ENCODE measurements around the gene HAPLN2.
"Not testable (repeated sequence)": the region's sequence is repeated elsewhere in the genome, so short reads cannot be mapped to it uniquely, and the experiment has no call there.

HAPLN2 gene

GRCh38 chr1:156622581-156623297 lies 3.5 kb downstream of the HAPLN2 start:
- DNase-seq (ENCODE audit: low spot score): no peak

DNA sequence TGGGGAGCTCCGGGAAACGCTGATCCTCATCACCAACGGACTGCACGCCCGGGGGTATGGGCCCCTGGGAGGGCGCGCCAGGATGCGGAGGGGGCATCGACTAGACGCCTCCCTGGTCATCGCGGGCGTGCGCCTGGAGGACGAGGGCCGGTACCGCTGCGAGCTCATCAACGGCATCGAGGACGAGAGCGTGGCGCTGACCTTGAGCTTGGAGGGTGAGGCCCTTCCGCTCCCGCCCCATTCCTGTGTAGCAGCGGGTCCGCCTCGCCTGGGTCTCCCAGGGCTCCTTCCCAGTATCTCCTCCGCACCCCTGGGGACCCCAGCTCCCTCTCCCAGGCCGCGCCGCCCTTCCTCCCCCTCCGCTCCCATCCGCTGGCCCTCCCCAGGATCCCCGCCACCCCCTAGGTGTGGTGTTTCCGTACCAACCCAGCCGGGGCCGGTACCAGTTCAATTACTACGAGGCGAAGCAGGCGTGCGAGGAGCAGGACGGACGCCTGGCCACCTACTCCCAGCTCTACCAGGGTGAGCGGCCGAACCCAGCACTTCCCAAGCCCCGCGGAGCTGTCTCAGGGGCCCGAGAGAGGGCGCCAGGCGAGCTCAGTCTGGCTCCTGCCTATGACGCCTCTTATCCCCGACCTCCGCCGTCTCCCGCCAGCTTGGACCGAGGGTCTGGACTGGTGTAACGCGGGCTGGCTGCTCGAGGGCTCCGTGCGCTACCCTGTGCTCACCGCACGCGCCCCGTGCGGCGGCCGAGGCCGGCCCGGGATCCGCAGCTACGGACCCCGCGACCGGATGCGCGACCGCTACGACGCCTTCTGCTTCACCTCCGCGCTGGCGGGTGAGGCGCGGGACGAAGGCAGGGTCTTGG lies 5.0 kb downstream of the HAPLN2 start:
- peak; percentile 56 for DNase-seq (ENCODE audit: low spot score)

GRCh38 chr1:156624814-156625435 lies 5.7 kb downstream of the HAPLN2 start:
- no peak for DNase-seq (ENCODE audit: low spot score)

GRCh38 chr1:156625436-156626078 lies 6.3 kb downstream of the HAPLN2 start:
- DNase-seq (ENCODE audit: low spot score): peak; percentile 41

- no peak for DNase-seq (ENCODE audit: low spot score)
Measured at GRCh38 chr1:156626079-156626438, 6.8 kb downstream of the HAPLN2 start.

GRCh38 chr1:156627313-156627880 lies 8.2 kb downstream of the HAPLN2 start:
- peak; percentile 68 for DNase-seq (ENCODE audit: low spot score)

DNA sequence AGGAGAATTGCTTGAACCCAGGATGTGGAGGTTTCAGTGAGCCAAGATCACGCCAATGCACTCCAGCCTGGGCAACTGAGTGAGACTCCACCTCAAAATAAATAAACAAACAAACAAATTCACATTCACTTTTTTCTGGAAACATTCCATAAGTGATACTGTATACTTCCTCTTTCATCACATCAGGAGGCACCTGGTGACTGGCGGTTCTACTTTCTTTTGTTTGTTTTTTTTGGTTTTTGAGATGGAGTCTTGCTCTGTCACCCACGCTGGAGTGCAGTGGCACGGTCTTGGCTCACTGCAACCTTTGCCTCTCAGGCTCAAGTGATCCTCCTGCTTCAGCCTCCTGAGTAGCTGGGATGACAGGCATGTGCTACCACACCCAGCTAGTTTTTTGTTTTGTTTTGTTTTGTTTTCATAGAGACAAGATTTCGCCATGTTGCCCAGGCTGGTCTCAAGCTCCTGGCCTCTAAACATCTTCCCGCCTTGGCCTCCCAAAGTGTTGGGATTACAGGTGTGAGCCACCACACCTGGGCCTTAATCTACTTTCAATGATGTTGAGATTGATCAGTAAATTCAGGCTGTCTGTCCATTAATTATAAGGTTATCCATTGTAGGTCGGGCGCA lies 10.7 kb downstream of the HAPLN2 start:
- DNase-seq (ENCODE audit: low spot score): no peak

GRCh38 chr1:156631152-156631551 lies 11.9 kb downstream of the HAPLN2 start:
- DNase-seq (ENCODE audit: low spot score): not testable (repeated sequence)

DNA sequence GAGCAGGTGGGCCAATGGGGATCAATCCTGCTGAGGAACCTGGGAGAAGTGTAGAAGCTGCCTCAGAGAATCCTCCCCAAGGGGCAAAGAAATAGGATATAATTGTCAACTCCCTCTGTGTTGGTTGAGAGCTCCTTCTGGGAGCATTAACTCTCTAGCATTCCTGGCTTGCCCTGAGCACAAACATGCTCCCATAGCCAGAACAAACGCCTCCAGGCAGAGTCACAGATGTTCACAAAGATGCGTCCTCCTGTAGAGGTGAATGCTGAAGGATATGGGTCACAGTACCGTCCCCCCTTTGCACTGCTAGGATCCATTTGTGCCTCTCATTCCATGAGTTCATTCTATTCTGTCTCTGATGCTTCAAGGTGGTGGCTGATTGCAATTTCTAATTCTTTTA lies 13.1 kb downstream of the HAPLN2 start:
- no peak for DNase-seq (ENCODE audit: low spot score)

GRCh38 chr1:156638189-156638985 lies 19.2 kb downstream of the HAPLN2 start:
- no peak for DNase-seq (ENCODE audit: low spot score)

DNA sequence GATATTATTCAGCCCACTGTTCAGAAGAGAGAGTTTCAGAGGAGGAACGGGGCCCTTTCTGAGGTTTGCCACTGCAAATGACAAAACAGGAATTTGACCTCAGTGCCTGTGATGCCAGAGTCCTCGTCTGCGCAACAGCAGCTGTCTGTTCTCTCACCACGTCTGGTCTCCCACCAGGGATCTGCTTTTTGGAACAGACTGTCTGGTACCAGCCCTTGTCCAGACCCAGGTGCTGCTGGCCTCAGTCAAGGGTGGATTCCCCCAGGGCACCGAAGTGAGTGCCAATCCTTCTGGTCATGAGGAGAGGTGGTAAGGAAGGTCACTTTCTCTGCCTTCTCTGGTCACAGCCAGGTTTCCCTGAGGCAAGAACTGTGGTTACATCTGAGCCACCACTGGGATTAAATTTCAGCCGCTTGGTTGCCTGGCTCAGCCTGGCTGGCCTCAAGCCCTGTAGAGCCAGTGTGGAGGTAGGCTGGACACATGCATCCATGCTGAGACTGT lies 20.4 kb downstream of the HAPLN2 start:
- peak; percentile 45 for DNase-seq (ENCODE audit: low spot score)

- no peak for DNase-seq (ENCODE audit: low spot score)
Measured at GRCh38 chr1:156640842-156641706, 21.9 kb downstream of the HAPLN2 start.

GRCh38 chr1:156641761-156642264 lies 22.6 kb downstream of the HAPLN2 start, which contains the start of gene BCAN:
TSS of gene BCAN (plus strand) at chr1:156642117. CDS start at chr1:156646055, 3,938 bp downstream.
- DNase-seq (ENCODE audit: low spot score): no peak

DNA sequence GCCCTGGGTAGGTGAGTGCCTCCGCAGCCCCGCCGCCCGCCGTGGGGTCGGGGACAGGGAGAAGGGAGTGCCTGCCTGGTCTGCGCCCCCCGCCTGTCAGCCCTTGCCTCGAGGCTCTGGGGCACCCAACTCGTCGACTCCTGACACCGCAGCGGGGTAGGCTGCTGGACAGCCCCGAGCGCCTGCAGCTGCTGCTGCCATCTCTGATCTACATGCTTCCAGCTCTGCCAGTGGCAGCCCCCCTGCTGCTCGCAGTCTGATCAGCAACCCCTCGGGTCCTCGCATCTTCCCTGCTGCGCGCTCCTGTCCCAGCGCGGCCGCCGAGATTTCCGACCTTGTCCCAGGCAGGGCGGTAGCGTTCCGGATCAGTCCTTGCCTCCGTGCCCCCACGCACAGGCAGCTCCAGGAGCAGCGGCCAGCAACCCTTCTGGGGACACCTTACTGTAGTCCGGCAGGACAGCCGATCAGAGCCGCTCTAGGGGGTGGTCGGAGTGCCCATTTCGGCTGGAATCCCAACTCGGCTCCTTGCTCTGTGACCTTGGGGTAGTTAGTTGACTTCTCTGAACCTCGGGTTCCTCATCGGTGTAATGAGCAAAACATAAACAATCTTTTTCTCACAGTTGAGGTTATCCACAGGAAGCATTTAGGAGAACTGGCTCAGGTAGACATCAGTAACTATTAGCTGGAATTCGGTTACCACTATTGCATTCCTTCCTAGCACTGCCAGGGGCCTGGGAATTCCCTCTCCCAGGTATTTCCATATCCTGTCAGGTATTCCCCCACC lies 23.2 kb downstream of the HAPLN2 start:
- peak; percentile 22 for DNase-seq (ENCODE audit: low spot score)

- no peak for DNase-seq (ENCODE audit: low spot score)
Measured at GRCh38 chr1:156643049-156643777, 24.0 kb downstream of the HAPLN2 start.

DNA sequence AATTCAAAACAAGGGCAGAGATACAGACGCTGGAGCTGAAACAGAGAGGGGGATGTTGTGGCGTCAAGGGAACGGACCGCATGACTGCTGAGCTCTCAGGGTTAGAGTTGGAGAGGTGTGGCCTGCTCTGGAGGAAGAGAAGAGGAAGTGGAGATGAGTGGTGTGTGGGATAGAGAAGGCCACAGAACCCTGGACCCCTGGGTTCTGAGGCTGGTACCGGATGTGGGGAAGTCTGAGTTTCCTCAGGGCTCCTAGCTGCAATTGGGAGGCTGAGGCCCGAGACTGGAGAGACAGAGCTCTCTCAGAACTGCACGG lies 24.5 kb downstream of the HAPLN2 start:
- no peak for DNase-seq (ENCODE audit: low spot score)

DNA sequence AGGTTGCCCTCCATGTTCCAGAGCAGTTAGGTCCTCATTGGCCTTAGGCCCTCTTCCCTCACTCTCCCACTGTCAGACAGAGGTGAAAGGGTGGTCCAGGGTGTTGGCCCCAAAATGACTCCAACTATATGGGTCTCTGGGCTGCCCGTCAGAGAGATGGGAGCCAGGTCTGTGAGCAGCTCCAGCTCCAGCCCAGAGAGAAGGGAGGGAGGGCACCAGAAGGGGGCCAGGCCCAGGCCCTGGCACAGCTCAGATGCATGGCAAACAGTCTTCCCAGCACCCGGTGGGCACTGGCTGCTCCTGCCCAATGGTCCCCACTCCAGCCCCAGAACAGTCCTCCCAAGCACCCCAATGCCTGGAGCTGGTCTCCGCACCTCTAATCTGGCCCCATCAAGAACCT lies 24.9 kb downstream of the HAPLN2 start:
- no peak for DNase-seq (ENCODE audit: low spot score)

DNA sequence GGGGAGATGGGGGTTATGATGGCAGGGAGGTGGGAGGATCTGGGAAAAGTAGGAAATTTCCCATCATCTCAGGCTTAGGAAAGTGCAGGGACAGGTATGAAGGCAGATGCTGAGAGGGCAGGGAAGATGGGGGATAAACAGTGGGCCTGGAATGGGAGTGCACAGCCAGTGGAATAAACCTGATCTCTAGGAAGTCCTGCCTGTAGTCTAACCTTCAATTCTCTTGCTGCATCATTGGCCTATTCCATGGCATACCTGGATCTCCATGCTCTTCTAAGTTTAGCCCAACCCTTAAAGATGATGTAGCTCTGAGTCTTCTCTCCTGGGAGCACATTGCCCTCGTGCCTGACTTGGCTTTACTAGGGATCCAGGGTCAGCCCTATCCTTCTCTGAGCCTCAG lies 25.4 kb downstream of the HAPLN2 start:
- no peak for DNase-seq (ENCODE audit: low spot score)
